ENCODE measurements around the gene LMTK3. TPM values are rescaled to one million over a fixed set of nuclear protein-coding genes. Genes with fewer than 3 reads are reported as not detected.

LMTK3 gene
- total and polyA plus RNA-seq, 2 of the 4 experiments (the other 2 are of a cell fraction): 0.18 to 0.87 TPM

GRCh38 chr19:48493718-48494401 is 17.8 kb downstream of the LMTK3 start:
- no peaks in the 10 kb centered on the region for H3K9me3 ChIP-seq (ENCODE audit: control insufficient read depth, insufficient read depth, low read length)
- H3K27ac ChIP-seq (ENCODE audit: insufficient read depth, low read length): peak overlapping the region; percentile 89
- POLR2A ChIA-PET (ENCODE audit: unreplicated experiment): no interaction called here

More at GRCh38 chr19:48493718-48494401, 17.8 kb downstream of the LMTK3 start:
- Histone ChIP-seq H2BK5ac (ENCODE audit: low read depth, low read length, poor library complexity, severe bottlenecking) (peak overlapping the region; percentile 71), H3K4me2 (ENCODE audit: low read depth, low read length) (peak overlapping the region; percentile 95), H3K23ac (ENCODE audit: low read depth, low read length) (peak overlapping the region; percentile 45; the same call in 1 of the 2 replicates), H3K18ac (ENCODE audit: low read depth, low read length) (peak overlapping the region; percentile 79; the same call in 1 of the 2 replicates), H2AK9ac (replicated peaks; ENCODE audit: low read depth, low read length, poor library complexity) (peak overlapping the region; percentile 60), H3K9me1 (ENCODE audit: insufficient read depth, low read length) (peaks cover 4% of the 10 kb centered on the region), H4K20me1 (ENCODE audit: insufficient read depth, low read length) (no peaks in the 10 kb centered on the region), H3K4ac (ENCODE audit: low read depth, low read length) (peak overlapping the region; percentile 73), H3K56ac (ENCODE audit: extremely low read depth, insufficient read depth, low read length) (no peak overlapping the region), H3K14ac (replicated peaks; ENCODE audit: low read depth, low read length) (peak overlapping the region; percentile 77), H3K4me3 (ENCODE audit: insufficient read depth, low read depth, low read length) (peak overlapping the region; percentile 87), H3K79me1 (ENCODE audit: low read depth in 1 of 2, low read length in 2 of 2) (peaks cover 0 to 9% of the 10 kb centered on the region in 2 experiments; a peak in 1 of 4 replicates), H4K8ac (ENCODE audit: low read depth in 2 of 2, low read length in 2 of 2) (peak overlapping the region; percentile 79 to 92; a peak in 3 of 4 replicates), H4K5ac (ENCODE audit: low read depth, low read length) (peak overlapping the region; percentile 96), H2AFZ (replicated peaks; ENCODE audit: low read length, poor library complexity) (peak overlapping the region; percentile 98), H2BK20ac (ENCODE audit: low read depth, low read length) (no peak overlapping the region), H2BK120ac (ENCODE audit: low read depth, low read length) (no peak overlapping the region), H3K36me3 (ENCODE audit: control insufficient read depth, insufficient read depth, low read length) (no peaks in the 10 kb centered on the region), H3K27me3 (ENCODE audit: control insufficient read depth, insufficient read depth, low read length) (peaks cover 17% of the 10 kb centered on the region), H2BK15ac (ENCODE audit: low read depth, low read length) (no peak overlapping the region), H3K4me1 (ENCODE audit: control insufficient read depth, insufficient read depth, low read length) (no peaks in the 10 kb centered on the region), H4K91ac (ENCODE audit: insufficient read depth, low read depth, low read length) (peak overlapping the region; percentile 81; the same call in 1 of the 2 replicates), H3K9ac (ENCODE audit: low read depth, low read length) (peak overlapping the region; percentile 97), H2AK5ac (ENCODE audit: low read depth, low read length) (peak overlapping the region; percentile 80; the same call in 1 of the 2 replicates)
- in situ Hi-C loops (cut with MboI; ENCODE audit: low sequenced_read_pairs): no loop called here
- intact Hi-C loops (cut with micrococcal nuclease): no loop called here
- dilution Hi-C loops (cut with HindIII; ENCODE audit: low sequenced_read_pairs, unreplicated experiment): no loop called here
- ATAC-seq (ENCODE audit: low read depth) (peak; percentile 2), DNase-seq (no peak)
- no TSS peak for BruUV-seq (replicated peaks)
- 26% methylated on average over 7 of the region's 70 CpGs; no CpG with 5 or more reads in 1 of the 2 experiments for WGBS, 2 experiments (ENCODE audit: extremely low coverage in 2 of 2, insufficient read length in 1 of 2)
- CTCF ChIA-PET: interaction anchor here (1.5 kb wide), 1 partner anchor 90 kb away, joined by 5 read pairs; no protein-coding TSS in a partner anchor
- TF ChIP-seq RCOR1 (IDR thresholded peaks at IDR 0.05; ENCODE audit: insufficient replicate concordance, low read length): no peak

All from IMR-90 (cell line).